Peyer's patch (tissue), 4 donors: ENCODE data around the gene EMC1. TPM values are rescaled to one million over a fixed set of nuclear protein-coding genes. Genes with fewer than 3 reads are reported as not detected.

Experiments used
- DNase-seq, 3 donors: peaks; one replicate each; pipeline ENCODE4 v3.0.0-alpha.2; 2017 to 2019
- H3K27ac ChIP-seq, 4 donors: fragments of 200-600 bp; sonication (generic); one replicate each; pipeline ENCODE4 v1.5.1; 2016 to 2019
- H3K27me3 ChIP-seq, 2 donors: fragments of 200-600 bp; sonication (generic); one replicate each; pipeline ENCODE4 v1.5.1; 2019
- H3K36me3 ChIP-seq, 3 donors: fragments of 200-600 bp; sonication (generic); one replicate each; pipeline ENCODE4 v1.5.1; 2016 to 2019
- H3K4me1 ChIP-seq, 4 donors: fragments of 200-600 bp; sonication (generic); one replicate each; pipeline ENCODE4 v1.5.1; 2016 to 2019
- H3K4me3 ChIP-seq, 4 donors: fragments of 200-600 bp; sonication (generic); 1 replicate in 3 of 4; 2 replicates in 1 of 4; pipeline ENCODE4 v1.5.1; 2016 to 2019; ENCODE audit warnings: mild to moderate bottlenecking in 1 of 4
- H3K9me3 ChIP-seq, 4 donors: fragments of 200-600 bp; sonication (generic); one replicate each; pipeline ENCODE4 v1.5.1; 2016 to 2019; ENCODE audit warnings: mild to moderate bottlenecking in 1 of 4
- CTCF ChIP-seq, 6 experiments: fragments of 450-650 bp in 4 of 6; fragments of 200-600 bp in 2 of 6; sonication (generic) in 1 of 6; IDR thresholded peaks; one replicate each; pipeline ENCODE4 v1.5.1; 2017 to 2019; ENCODE audit warnings: antibody characterized with exemption in 6 of 6, mild to moderate bottlenecking in 3 of 6, moderate library complexity in 1 of 6
- POLR2A ChIP-seq, 2 donors: fragments of 450-650 bp; IDR thresholded peaks; one replicate each; pipeline ENCODE4 v1.5.1; 2017; ENCODE audit warnings: antibody characterized with exemption in 2 of 2, mild to moderate bottlenecking in 2 of 2, moderate library complexity in 2 of 2
- total RNA-seq, 4 donors: library from RNA; depleted of rRNA; stranded (reverse); fragments of >200 nt; gene quantifications; one replicate each; pipeline ENCODE4 v1.1.0, GENCODE V29; 2016

EMC1 gene
- total RNA-seq, 4 donors from 2014 or later, result 28.0 to 71.0 (median 37.0) TPM

GRCh38 chr1:19202396-19202795, 48.9 kb downstream of the EMC1 start:
- Histone ChIP-seq H3K36me3 (peaks cover 0 to 33% (median 0%) of the 10 kb centered on the region in 3 donors), H3K27ac (peak overlapping the region in 1 of 4 donors; percentile 20), H3K4me3 (no peak overlapping the region), H3K4me1 (peaks cover 0 to 52% (median 0%) of the 10 kb centered on the region in 4 donors), H3K27me3 (no peaks in the 10 kb centered on the region), H3K9me3 (no peaks in the 10 kb centered on the region)
- TF ChIP-seq CTCF (IDR thresholded peaks at IDR 0.05) (no peak), POLR2A (IDR thresholded peaks at IDR 0.05) (no peak)
- DNase-seq, result no peak

DNA sequence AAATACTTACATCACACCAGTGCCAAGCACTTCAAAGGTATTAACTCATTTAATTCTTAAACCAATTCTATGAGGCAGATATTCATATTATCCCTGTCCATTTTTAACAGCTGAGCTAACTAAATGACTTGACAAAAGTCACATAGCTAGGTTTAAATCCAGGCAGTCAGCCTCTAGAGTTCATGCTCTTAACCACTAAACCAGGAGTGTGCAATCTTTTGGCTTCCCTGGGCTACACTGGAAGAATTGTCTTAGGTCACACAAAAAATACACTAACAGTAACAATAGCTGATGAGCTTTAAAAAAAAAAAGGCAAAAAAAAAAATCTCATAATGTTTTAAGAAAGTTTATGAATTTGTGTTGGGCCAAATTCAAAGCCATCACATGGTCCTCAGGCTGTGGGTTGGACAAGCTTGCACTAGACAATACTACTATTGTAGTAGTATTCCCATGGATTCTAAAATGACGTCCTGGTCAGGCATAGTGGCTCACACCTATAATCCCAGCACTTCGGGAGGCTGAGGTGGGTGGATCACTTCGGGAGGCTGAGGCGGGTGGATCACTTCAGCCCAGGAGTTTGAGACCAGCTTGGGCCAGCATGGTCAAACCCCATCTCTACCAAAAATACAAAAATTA, 51.2 kb downstream of the EMC1 start:
- peaks cover 0 to 56% (median 0%) of the 10 kb centered on the region in 3 donors for H3K36me3 ChIP-seq
- no peaks in the 10 kb centered on the region for H3K27me3 ChIP-seq
- no peak for TF ChIP-seq POLR2A (IDR thresholded peaks at IDR 0.05)
- no peak for TF ChIP-seq CTCF (IDR thresholded peaks at IDR 0.05)
- H3K27ac ChIP-seq, result no peak overlapping the region
- H3K4me3 ChIP-seq, result no peak overlapping the region
- H3K4me1 ChIP-seq, result peaks cover 0 to 34% (median 0%) of the 10 kb centered on the region in 4 donors
- DNase-seq, result no peak
- no peaks in the 10 kb centered on the region for H3K9me3 ChIP-seq

DNA sequence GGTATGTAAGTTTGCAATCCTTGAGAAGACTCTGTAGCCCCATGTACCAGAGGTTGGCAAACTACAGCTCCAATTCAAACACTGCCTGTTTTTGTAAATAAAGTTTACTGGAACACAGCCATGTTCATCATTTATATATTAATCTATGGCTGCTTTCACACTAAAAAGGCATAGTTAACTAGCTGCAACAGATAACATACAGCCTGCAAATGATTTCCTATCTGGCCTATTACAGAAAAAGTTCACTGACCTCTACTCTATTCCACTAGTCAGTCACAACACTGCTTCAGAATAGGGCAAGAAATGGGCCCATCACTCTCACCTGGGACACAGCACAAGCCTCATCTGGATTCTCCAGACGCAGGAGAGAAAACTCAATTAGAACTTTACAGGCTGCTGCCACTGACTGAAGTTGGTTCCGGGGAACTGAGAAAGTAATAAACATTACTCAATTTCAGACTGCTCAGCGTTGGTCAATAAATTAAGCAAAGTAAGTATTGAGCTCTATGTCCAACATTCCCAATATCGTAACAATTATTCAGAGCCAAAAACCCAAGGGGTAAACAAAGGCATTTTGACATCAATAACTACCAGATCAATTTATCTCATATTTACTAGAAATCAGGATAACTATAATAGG, 51.9 kb downstream of the EMC1 start:
- H3K4me1 ChIP-seq, result peaks cover 0 to 30% (median 0%) of the 10 kb centered on the region in 4 donors
- H3K9me3 ChIP-seq, result no peaks in the 10 kb centered on the region
- TF ChIP-seq CTCF (IDR thresholded peaks at IDR 0.05), result no peak
- TF ChIP-seq POLR2A (IDR thresholded peaks at IDR 0.05), result no peak
- no peak overlapping the region for H3K27ac ChIP-seq
- DNase-seq, result no peak
- H3K4me3 ChIP-seq, result no peak overlapping the region
- peaks cover 0 to 63% (median 0%) of the 10 kb centered on the region in 3 donors for H3K36me3 ChIP-seq
- no peaks in the 10 kb centered on the region for H3K27me3 ChIP-seq

DNA sequence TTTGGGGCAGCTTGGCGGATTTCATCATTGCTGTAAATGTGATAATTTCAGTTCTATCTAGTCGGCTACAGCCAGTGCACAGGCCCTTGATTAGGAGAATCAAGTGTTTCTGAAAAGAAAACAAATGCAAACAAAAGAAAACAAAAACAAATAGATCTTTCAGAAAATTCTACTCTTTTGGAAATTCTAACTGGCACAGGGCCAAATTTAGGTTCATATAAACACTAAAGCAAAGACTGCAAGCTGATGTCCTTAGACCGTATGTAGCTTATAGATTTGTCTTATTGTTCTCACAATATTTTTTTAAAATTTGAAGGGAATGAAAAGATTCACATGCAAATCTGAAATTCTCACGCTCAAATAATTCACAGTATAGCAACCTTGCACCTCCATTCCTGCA, 52.5 kb downstream of the EMC1 start:
- Histone ChIP-seq H3K36me3 (peaks cover 0 to 69% (median 0%) of the 10 kb centered on the region in 3 donors), H3K27me3 (no peaks in the 10 kb centered on the region), H3K27ac (no peak overlapping the region), H3K4me1 (peaks cover 0 to 23% (median 0%) of the 10 kb centered on the region in 4 donors), H3K9me3 (no peaks in the 10 kb centered on the region), H3K4me3 (no peak overlapping the region)
- TF ChIP-seq CTCF (IDR thresholded peaks at IDR 0.05) (no peak), POLR2A (IDR thresholded peaks at IDR 0.05) (no peak)
- no peak for DNase-seq

GRCh38 chr1:19197845-19198244, 53.5 kb downstream of the EMC1 start:
- no peak for DNase-seq
- H3K27ac ChIP-seq, result no peak overlapping the region
- no peaks in the 10 kb centered on the region for H3K27me3 ChIP-seq
- no peak overlapping the region for H3K4me3 ChIP-seq
- H3K9me3 ChIP-seq, result no peaks in the 10 kb centered on the region
- peaks cover 0 to 14% (median 0%) of the 10 kb centered on the region in 4 donors for H3K4me1 ChIP-seq
- TF ChIP-seq CTCF (IDR thresholded peaks at IDR 0.05) (no peak), POLR2A (IDR thresholded peaks at IDR 0.05) (no peak)
- H3K36me3 ChIP-seq, result peaks cover 0 to 79% (median 0%) of the 10 kb centered on the region in 3 donors
